ENCODE results near the gene CACNA1D.

CACNA1D gene

GRCh38 chr3:53594276-53594675 lies 99.9 kb downstream of the CACNA1D start:
- no peak for TF ChIP-seq CTCF (IDR thresholded peaks at IDR 0.05; ENCODE audit: insufficient read depth, missing control alignments)
- no peak for FAIRE-seq
- no peak for DNase-seq (ENCODE audit: insufficient read length, low spot score)

GRCh38 chr3:53595660-53596059 lies 101.2 kb downstream of the CACNA1D start:
- FAIRE-seq: no peak
- no peak for DNase-seq (ENCODE audit: insufficient read length, low spot score)
- no peak for TF ChIP-seq CTCF (IDR thresholded peaks at IDR 0.05; ENCODE audit: insufficient read depth, missing control alignments)

- FAIRE-seq: no peak
- TF ChIP-seq CTCF (IDR thresholded peaks at IDR 0.05; ENCODE audit: insufficient read depth, missing control alignments): no peak
Observed at GRCh38 chr3:53597136-53597915, 102.9 kb downstream of the CACNA1D start.

GRCh38 chr3:53599771-53600170 lies 105.4 kb downstream of the CACNA1D start:
- DNase-seq (ENCODE audit: insufficient read length, low spot score) (no peak), FAIRE-seq (no peak)
- no peak for TF ChIP-seq CTCF (IDR thresholded peaks at IDR 0.05; ENCODE audit: insufficient read depth, missing control alignments)

More at GRCh38 chr3:53597136-53597915, 102.9 kb downstream of the CACNA1D start:
- no peak for DNase-seq (ENCODE audit: insufficient read length, low spot score)

GRCh38 chr3:53602866-53603265 lies 108.5 kb downstream of the CACNA1D start:
- FAIRE-seq (no peak), DNase-seq (ENCODE audit: insufficient read length, low spot score) (no peak)
- no peak for TF ChIP-seq CTCF (IDR thresholded peaks at IDR 0.05; ENCODE audit: insufficient read depth, missing control alignments)

- no peak for TF ChIP-seq CTCF (IDR thresholded peaks at IDR 0.05; ENCODE audit: insufficient read depth, missing control alignments)
- FAIRE-seq (no peak), DNase-seq (ENCODE audit: insufficient read length, low spot score) (no peak)
Observed at GRCh38 chr3:53604232-53604631, 109.8 kb downstream of the CACNA1D start.

GRCh38 chr3:53606793-53607192 lies 112.4 kb downstream of the CACNA1D start:
- FAIRE-seq: no peak
- no peak for TF ChIP-seq CTCF (IDR thresholded peaks at IDR 0.05; ENCODE audit: insufficient read depth, missing control alignments)
- no peak for DNase-seq (ENCODE audit: insufficient read length, low spot score)

Data from D721Med (cell line).